HG03139 (cell line): ENCODE measurements around the gene LRP3.
"Not testable (repeated sequence)": the region's sequence is repeated elsewhere in the genome, so short reads cannot be mapped to it uniquely, and the experiment has no call there.

Experiments used
- ATAC-seq: cut with Tn5 transposase; IDR thresholded peaks from one replicate; pipeline ENCODE4 v1.9.1; 2021; ENCODE audit not compliant: unreplicated experiment

LRP3 gene

DNA sequence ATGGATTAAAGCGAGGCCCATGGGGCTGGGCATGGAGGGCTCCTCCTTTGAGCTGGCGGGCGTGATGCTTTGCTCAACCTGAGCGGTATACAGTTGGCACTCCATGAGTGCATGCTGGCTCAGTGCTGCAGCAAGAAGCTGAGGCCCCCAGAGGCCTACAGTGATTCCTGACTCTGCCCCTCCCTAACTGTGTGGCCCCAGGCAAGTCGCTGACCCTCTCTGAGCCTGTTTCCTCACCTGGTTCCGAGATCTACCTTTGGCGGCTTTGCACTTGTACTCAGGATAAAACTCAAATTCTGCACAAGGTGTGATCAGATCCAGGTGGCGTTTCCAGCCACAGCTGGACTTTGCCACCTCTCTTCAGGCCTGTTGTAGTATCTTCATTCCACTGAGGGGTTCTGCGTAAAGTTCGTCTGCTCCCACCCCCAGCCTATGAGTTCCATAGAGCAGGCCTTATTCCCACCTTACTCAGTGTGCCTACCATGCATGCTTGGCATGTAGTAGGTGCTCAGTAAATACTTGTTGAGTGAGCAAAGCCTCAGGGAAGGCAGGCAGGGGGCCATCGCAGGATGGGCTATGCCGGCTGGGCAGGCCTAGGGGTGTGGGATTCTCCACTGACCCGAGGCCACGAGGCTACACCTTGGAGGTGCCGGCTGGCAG, 7.9 kb downstream of the LRP3 start:
- no peak for ATAC-seq

DNA sequence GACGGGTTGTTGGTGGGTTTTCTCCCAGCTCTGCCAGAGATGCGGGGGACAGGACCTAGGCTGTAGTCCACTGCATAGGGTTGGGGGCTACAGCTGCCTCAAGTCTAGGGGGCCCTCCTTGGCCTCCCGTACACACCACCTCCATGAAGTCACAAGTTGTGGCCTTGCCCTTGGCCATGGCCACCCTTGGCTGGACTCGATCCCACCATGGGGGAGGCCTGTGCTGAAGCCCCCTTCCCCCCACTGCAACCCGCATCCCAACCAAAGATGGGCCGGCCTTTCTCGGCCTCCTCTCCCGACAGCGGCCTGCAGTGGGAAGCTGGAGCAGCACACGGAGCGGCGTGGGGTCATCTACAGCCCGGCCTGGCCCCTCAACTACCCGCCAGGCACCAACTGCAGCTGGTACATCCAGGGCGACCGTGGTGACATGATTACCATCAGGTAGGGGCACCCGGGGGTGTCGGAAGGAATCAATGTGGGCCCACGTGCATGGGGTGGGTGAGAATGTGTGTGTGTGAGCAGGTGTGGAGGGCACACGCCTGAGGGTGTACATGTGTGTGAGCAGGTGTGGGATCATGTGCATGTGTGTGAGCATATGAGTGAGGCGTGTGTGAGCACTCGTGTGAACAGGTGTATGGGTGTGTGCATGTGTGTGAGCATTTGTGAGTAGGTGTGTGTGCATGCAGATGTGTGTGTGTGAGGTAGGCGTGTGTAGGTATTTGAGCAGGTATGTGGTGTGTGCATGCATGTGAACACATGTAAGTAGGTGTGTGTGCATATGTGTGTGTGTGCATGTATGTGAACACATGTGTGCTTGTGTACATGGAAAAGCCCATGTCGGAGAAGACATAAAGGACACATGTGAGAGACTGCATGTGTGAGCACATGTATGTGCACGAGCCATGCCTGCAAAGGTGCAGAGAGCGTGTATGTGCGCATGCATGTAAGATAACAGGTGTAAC, 8.7 kb downstream of the LRP3 start:
- no peak for ATAC-seq

DNA sequence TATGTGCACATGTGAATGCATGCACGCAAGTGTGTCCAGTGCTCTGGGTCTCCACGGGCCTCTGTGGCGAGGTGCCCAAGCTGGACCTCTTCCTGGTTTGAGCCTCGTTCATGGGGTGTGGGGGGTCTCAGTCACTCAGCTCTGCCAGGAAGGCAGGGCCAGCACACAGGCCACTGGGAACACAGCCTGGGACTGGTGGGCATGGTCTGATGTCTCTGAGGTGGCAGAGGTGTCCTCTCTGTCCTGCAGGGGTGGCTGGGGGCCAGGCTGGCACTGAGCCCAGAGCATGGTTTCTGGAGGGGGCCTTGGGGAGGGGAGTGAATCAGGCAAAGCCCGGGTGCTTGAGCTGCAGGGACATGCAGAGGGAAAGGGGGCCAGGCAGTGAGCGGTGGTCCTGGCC, 9.4 kb downstream of the LRP3 start:
- no peak for ATAC-seq

DNA sequence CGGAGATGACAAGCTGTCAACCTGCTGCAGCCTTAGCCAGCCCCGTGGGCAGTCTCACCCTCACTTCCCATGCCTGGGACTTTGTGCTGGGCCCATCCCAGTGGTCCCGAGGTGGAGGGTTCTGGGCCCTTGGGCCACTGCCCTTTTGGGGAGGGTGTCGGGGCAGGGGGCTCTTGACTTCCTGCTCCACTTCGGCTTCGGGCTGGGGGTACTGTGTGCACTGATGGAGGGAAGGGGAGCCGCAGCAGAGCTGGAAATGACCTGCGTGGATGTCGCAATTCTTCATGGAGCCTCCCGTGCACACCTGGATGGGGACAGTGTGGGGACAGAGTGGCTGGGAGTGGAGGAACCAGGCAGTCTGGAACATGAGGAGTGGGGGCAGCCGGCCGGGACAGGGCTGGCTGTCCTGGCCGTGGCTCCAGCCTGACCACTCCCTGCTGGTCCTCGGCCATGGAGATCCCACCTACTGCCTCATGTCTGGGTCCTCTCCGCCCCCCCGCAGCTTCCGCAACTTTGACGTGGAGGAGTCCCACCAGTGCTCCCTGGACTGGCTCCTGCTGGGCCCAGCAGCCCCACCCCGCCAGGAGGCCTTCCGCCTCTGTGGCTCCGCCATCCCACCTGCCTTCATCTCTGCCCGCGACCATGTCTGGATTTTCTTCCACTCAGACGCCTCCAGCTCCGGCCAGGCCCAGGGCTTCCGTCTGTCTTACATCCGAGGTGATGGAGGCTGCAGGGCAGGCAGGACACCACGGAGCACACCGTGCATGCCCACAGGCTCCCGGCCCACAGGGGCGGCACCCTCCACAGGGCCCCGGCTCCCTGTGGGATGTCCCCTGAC, 10.2 kb downstream of the LRP3 start:
- no peak for ATAC-seq

DNA sequence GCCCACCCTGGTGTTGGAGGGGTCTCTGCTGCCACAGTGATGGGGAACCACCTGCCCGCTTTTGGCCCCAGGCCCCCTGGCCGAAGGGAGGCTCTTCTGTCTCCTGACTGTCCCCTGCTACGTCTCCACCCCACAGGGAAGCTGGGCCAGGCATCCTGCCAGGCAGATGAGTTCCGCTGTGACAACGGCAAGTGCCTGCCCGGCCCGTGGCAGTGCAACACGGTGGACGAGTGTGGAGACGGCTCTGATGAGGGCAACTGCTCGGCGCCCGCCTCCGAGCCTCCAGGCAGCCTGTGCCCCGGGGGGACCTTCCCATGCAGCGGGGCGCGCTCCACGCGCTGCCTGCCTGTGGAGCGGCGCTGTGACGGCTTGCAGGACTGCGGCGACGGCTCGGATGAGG, 11.0 kb downstream of the LRP3 start:
- no peak for ATAC-seq

DNA sequence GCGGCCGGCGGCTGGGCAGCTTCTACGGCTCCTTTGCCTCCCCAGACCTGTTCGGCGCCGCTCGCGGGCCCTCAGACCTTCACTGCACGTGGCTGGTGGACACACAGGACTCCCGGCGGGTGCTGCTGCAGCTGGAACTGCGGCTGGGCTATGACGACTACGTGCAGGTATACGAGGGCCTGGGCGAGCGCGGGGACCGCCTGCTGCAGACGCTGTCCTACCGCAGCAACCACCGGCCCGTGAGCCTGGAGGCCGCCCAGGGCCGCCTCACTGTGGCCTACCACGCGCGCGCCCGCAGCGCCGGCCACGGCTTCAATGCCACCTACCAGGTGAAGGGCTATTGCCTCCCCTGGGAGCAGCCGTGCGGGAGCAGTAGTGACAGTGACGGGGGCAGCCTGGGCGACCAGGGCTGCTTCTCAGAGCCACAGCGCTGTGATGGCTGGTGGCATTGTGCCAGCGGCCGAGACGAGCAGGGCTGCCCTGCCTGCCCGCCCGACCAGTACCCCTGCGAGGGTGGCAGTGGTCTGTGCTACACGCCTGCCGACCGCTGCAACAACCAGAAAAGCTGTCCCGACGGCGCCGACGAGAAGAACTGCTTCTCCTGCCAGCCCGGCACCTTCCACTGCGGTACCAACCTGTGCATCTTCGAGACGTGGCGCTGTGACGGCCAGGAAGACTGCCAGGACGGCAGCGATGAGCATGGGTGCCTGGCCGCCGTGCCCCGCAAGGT, 11.6 kb downstream of the LRP3 start:
- ATAC-seq, result no peak

DNA sequence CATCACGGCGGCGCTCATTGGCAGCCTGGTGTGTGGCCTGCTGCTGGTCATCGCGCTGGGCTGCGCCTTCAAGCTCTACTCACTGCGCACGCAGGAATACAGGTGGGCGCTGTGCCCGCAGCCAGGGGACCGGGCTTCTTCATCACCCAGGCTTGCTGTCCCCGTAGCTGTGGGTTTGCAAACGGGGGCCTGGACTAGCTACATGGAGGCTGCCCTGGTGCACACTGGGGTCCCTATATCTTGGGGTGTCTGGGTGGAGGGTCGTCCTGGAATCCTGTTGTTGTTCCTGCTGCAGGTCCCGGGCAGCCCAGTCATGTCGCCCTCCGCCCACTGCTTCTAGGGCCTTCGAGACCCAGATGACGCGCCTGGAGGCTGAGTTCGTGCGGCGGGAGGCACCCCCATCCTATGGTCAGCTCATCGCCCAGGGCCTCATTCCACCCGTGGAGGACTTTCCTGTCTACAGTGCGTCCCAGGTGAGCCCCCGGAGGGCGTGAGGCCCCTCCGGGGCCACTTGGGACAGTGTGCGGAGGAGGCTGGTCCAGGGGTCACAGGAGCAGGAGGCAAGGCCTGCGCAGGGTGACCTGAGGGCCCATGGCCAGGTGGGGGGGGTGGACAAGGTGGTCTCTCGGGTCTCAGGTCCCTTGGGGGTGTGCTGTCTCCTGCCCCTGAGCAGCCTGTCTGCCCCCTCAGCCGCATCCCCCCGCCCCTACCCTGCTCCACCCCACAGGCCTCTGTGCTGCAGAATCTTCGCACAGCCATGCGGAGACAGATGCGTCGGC, 12.3 kb downstream of the LRP3 start:
- ATAC-seq, result no peak

DNA sequence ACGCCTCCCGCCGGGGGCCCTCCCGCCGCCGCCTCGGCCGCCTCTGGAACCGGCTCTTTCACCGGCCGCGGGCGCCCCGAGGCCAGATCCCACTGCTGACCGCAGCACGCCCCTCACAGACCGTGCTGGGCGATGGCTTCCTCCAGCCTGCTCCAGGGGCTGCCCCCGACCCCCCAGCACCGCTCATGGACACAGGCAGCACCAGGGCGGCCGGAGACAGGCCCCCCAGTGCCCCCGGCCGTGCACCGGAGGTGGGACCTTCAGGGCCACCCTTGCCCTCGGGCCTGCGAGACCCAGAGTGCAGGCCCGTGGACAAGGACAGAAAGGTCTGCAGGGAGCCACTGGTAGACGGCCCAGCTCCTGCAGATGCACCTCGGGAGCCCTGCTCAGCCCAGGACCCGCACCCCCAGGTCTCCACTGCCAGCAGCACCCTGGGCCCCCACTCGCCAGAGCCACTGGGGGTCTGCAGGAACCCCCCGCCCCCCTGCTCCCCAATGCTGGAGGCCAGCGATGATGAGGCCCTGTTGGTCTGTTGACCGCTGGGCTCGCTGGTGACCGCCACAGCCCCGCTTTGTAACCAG, 13.0 kb downstream of the LRP3 start:
- no peak for ATAC-seq

DNA sequence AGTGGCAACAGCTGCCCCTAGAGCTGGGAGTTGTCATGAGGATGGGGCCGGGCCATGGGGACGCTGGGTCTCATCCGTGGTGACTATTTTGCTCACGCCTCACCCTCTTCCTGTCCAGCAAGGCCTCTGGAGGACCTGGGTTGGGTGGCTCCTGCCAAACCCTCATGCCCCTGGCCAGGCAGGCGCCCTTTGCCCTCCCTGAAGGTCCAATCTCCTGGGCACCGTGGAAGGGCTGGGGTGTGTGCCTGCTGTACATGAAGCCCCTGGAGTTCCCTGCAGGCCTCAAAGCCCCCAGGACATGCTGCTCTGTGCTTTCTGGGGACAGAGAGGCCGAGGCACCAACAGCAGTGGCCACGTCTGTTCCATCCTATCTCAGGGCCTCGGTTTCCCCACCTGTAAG, 13.8 kb downstream of the LRP3 start:
- ATAC-seq, result no peak

DNA sequence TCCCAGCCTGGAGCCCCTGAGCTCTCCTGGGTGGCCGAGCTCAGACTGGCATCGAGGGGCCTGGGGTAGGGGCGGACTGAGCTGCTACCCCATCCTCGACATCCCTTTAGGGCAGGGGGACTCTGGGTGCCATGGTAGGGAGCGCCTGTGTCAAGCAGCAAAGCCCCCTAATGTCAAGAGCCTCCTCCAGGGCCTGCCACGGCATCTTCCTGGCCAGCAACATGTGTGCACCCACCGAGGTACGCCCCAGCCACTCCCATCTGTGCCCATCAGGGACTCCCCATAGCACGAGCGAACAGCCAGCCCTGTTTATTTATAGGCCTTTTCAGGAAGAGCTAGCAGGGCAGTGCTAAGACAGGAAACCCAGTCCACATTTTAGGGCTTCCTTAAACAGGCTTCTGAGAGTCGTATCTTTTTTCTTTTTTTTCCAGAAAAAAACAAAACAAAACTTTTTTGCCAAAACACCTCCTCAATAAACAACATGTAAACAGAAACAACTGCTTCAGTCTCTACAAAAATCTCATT, 14.3 kb downstream of the LRP3 start:
- no peak for ATAC-seq

DNA sequence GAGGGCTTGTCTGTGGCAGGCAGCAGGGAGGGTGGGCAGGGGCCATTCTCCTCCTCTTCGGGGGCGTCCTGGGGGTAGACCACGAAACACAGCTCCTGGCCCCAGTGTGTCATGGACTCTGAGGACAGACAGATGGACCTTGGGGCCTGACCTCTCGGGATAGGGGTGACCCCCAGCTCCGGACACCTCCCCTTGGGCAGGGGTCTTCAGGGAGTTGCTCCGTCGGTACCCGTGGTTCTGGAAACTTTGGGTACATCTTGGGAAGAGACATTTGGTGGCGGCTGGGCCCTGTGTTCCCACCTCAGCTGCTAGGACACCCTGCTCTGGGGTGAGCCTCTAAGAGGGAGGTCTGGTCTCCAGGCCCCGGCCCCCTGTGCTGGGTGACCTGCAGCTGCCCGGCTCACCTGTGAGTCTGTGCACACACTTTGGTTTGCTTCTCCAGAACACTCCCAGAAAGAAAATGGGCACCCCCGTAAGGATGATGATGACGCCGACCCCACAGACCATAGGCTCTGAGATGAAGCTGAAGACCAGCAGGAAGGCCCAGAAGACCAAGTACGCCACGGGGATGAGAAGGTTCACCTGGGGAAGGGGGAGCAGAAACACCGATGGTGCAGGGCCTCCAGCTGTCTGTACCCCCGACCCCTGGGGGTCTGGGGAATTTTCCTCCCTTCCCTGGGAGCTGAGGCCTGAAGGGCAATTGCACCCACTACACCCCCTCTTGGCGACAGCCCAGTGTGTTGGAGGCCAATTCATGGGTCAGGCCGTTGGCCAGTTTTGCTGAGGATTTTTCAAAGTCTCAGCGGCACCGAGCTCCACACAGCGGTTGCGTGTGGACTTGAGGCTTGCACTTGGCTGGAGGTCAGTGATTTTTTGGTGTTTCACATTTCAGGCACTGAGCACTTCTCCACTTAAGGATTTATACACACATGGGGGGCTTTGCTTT, 15.0 kb downstream of the LRP3 start:
- ATAC-seq, result no peak

DNA sequence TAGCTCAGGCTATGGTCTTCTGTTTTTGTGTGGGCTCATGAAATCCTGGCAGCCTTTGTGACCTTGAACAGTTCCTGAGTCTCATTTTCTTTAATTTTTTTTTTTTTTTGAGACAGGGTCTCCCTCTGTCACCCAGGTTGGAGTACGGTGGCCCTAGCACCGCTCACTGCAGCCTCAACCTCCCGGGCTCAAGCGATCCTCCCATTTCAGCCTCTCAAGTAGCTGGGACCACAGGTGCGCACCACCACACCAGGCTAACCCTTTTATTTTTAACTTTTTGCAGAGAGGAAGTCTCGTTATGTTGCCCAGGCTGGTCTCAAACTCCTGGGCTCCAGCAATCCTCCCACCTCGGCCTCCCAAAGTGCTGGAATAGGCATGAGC, 15.7 kb downstream of the LRP3 start:
- not testable (repeated sequence) for ATAC-seq

DNA sequence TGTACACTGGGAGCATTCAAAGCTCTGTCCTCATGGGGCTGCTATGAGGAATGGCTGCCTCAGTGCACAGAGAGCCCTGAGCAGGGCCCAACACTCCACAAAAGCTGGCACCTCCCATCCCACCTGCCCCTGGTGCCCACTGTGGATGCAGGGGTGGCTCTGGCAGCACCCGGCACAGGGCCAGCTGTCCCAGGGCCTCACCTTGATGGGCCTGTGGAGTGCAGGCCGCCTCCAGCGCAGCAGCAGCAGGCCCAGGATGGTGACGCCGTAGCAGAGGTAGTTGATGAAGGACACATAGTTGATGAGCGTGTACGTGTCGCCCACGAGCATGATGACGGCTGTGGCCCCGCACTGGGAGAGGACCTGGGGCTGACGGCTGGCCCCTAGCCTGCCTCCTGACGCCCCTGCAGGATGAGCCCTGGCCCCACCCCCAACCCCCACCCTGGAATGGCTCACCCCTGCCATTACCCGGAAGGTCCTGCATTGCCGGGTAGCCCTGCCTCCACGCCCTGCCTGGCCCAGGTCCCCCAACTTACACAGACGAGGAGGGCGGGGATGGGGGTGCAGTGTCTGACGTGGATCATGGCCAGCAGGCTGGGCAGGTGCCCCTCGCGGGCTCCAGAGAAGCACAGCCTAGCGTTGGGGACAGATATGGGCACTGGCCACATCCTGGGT, 16.3 kb downstream of the LRP3 start:
- ATAC-seq, result no peak

DNA sequence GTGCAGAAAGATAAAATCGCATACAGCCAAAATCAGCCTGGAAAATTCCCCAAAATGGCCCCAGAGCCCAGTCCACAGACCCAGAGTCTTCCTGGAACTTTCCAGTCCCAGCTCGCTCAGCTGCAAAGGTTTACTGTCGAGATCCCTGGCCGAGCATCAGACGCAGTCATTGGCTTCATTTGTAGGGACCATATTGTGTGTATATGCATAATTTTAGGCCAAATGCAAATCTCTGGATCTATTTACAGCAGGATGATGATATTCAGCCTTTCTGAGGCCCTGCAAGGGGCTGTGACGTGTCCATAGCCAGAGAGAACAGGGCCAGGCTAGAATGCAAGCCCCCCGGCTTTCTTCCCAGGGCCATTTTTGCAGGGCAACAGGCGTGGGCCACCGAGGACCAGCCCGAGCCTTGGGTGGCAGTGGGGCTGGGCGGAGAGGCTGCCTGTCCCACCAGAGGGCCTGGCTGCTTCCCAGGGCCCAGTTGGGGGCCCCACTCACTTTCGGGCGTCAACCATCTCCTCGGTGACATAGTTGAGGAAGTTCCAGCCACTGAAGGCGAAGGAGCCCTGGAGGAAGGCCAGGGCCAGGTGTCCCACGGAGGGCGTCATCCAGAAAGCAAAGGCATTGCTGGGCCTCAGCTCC, 17.8 kb downstream of the LRP3 start:
- no peak for ATAC-seq

DNA sequence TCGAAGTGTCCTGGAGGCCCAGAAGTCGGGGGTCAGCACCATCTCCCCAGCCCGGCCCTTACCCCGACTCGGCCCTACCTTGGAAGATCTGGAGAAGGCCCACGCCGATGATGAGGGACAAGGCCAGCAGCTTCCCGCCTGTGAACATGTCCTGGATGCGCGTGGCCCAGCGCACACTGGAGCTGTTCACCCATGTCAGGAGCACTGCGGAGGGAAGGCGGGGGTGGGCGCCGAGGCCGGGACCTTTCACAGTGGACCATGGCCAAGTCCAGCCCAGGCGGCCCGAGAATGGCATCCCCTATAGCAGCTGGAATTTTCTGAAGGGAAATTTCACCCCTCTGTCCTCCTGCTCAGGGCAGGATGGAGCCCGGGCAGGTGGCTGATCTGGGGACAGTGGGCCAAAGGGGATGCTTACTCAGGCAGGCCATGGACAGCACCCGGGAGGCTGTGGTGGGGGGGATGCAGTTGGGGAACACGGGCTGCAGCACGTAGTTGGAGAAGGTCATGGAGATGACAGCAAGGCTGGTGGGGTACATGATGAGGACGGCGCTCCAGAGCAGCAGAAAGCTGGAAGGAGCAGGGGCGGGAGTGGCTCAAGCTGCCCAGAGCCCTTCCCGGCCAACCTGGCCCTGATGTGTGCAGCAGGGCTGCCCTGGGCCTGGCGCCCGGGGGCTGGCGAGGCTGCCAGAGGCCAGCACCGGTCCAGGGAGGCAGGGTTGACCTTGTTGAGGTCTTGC, 18.5 kb downstream of the LRP3 start:
- ATAC-seq, result no peak

DNA sequence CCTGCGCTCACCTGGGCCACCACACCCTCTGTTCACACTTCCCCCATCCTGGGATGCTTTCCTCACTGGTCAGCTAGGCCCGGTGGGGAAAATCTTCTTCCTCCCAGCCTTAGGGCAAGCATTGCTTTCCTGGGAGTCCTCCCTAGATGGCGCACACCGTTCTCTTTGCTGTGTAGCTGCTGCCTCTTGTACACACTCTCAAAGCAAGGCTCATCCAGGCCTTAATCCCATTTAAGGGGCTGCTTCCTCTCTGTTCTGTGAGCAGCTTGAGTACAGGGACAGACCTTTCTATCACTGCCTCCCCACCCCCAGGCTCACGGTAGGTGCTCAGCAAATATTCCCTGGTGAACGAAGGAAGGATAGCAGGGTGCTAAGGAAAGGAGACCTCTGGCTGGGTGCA, 20.5 kb downstream of the LRP3 start:
- no peak for ATAC-seq
